GM23248 (cell line): ENCODE results near the gene ARSG.

Source experiments
- EZH2 ChIP-seq: fragments of 200-600 bp; sonication (generic); IDR thresholded peaks from 2 replicates; pipeline ENCODE4 v1.6.1; 2018; ENCODE audit warnings: antibody characterized with exemption, mild to moderate bottlenecking; ENCODE audit not compliant: insufficient read depth, poor library complexity, severe bottlenecking
- EZH2phosphoT487 ChIP-seq: fragments of 200-600 bp; sonication (generic); IDR thresholded peaks from 2 replicates; pipeline ENCODE4 v1.6.1; 2018; ENCODE audit warnings: antibody characterized with exemption, moderate library complexity, mild to moderate bottlenecking, low read depth; ENCODE audit not compliant: insufficient read depth

DNA sequence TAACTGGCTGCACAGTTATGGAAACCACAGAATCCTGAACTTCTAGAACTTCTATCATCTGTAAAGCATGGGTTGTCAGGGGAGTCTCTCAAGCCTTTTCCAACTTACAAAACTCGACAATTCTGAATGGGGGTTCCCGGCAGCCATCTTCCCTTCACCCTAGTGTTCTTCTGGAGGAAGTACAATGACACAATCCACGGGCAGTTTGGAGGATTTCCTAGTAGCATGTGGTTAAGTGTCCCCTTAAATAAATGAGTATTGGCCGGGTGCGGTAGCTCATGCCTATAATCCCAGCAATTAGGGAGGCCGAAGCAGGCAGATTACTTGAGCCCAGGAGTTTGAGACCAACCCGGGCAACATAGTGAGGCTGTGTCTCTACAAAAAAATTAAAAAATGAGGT is 2.5 kb upstream of the ARSG start:
- no peak for TF ChIP-seq EZH2
- no peak for TF ChIP-seq EZH2phosphoT487
